Gastrocnemius medialis (tissue), 4 donors: ENCODE data around the gene SEPTIN11.

Experiments used
- CTCF ChIP-seq, 5 experiments: fragments of 450-650 bp in 3 of 5; fragments of 200-600 bp in 2 of 5; sonication (generic) in 2 of 5; IDR thresholded peaks in 4 of 5; conservative IDR thresholded peaks in 1 of 5; 1 replicate in 4 of 5; 2 replicates in 1 of 5; pipeline ENCODE4 v1.5.1; 2016 to 2019; ENCODE audit warnings: antibody characterized with exemption in 5 of 5, mild to moderate bottlenecking in 3 of 5, moderate library complexity in 3 of 5
- POLR2A ChIP-seq, 2 donors: fragments of 450-650 bp; IDR thresholded peaks; one replicate each; pipeline ENCODE4 v1.6.1; 2017; ENCODE audit warnings: antibody characterized with exemption in 2 of 2, mild to moderate bottlenecking in 2 of 2, moderate library complexity in 2 of 2

GRCh38 chr4:76969495-76969894, 19.9 kb downstream of the SEPTIN11 start:
- TF ChIP-seq CTCF (IDR thresholded peaks at IDR 0.05 in 4 of 5, conservative IDR thresholded peaks at IDR 0.05 in 1 of 5) (no peak), POLR2A (IDR thresholded peaks at IDR 0.05) (no peak)
